GM19193 (cell line): ENCODE results near the gene ST13.

Experiments used
- POLR2A ChIP-seq: IDR thresholded peaks from 4 replicates; pipeline ENCODE4 v1.6.1; 2011; ENCODE audit not compliant: insufficient read depth, insufficient read length; ENCODE audit errors: extremely low read depth

The ST13 gene

DNA sequence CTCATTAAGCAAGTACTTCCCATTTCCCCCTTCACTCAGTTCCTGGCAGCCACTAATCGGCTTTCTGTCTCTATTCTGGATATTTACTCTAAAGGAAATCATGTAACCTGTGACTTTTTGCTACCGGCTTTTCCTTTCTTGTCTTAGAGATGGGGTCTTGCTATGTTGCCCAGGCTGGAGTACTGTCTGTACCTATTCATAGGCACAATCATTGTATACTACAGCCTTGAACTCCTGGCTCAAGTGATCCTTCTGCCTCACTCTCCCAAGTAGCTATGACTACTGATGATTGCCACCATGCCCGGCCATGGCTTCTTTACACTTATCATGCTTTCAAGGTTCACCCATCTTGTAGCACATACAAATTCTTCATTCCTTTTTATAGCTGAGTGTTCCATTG, 49.7 kb downstream of the ST13 start:
- TF ChIP-seq POLR2A = no peak

DNA sequence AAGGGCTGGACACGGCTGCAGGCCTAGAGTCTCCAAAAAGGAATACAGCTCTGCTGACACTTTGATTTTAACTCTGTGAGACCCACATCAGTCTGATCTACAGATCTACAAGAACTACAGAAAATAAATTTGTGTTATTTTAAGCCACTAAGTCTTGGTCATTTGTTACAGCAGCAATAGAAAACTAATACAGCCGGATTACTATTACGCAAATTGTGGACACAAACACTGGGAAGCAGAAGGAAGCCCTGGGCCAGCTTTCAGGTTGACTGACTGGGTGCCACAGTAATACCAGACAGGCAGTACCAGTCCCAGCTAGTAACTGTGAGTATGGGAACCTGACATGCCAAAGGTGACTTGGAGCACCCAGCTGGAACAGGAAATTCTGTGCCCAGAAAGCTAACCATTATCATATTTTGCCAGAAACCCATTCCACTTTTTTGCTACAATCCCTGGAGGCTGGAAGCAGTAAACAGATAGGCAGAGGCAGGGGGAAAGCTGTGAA, 50.7 kb downstream of the ST13 start:
- TF ChIP-seq POLR2A = no peak

DNA sequence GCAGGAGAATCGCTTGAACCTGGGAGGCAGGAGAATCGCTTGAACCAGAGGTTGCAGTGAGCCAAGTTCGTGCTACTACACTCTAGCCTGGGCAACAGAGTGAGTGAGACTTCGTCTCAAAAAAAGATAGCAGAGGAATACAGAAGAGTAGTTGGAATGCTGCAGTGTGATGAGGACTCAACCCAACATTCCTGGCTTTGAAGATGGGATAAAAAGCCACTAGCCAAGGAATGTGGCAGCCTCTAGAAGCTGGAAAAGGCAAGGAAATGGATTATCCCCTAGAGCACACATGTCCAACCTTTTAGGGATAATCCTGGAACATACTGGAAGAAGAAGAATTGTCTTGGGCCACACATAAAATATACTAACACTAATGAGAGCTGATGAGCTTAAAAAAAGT, 51.2 kb downstream of the ST13 start:
- no peak for TF ChIP-seq POLR2A

DNA sequence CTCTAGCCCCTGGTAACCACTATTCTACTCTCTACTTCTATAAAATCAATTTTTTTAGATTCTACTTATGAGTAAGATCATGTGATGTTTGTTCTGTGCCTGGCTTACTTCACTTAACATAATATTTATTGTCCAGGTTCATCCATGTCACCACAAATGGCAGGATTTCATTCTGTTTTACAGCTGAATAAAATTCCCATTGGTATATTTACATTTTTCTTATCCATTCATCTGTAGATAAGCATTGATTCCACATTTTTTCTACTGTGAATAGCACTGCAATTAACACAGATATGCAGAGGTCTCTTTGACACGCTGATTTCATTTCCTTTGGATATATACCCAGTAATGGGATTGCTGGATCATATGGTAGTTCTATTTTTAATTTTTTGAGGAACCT, 53.1 kb downstream of the ST13 start:
- TF ChIP-seq POLR2A = no peak

DNA sequence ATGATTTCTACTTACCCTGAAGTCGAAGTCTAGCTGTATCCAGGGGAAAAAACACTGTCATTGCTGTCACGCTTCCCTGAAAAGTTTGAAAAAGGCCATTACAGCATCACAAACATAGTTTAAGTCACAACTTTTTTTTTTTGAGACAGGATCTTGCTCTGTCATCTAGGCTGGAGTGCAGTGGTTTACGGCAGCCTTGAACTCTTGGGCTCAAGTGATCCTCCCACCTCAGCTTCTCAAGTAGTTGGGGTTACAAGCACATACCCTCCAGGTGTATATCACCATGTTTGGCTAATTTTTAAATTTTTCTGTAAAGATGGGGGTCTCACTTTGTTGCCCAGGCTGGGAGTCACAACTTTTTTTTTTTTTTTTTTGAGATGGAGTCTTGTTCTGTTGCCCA, 57.4 kb downstream of the ST13 start:
- no peak for TF ChIP-seq POLR2A

DNA sequence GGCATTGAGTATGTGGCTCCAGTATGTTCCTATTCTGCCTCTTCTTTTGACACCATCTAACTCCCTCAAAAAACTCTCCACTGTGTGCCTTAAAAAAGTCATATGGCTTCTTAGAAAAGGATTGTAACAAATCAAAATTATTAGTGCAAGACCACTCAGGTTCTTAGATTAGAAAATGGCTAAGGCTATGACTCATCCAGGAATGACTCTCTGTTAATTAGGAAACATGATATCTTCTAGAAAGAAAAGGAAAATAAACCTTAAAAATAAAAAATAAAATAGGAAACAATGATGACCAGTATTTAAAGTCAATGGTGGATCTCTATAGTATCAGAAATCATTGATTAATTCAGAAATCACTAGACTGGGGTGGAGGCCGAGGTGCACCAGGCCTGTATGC, 59.0 kb downstream of the ST13 start:
- TF ChIP-seq POLR2A = no peak

DNA sequence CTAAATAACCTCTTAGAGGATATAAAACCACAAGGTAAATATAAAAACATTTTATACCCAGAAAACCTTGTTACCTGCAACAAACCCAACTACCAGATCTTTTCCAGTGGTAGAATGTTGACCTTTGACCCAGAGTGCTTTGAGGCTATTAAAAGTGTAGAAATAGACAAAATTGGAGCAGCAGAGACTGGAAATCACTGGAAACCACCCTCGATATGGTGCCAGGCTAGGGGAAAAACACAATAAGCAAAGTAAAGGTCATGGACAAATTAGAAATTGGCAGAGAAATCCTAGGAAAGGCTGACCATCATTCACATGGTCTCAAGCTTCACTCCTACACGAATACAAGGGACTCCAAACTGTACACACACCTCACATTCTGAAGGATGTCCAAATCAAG, 64.0 kb downstream of the ST13 start:
- TF ChIP-seq POLR2A = no peak

DNA sequence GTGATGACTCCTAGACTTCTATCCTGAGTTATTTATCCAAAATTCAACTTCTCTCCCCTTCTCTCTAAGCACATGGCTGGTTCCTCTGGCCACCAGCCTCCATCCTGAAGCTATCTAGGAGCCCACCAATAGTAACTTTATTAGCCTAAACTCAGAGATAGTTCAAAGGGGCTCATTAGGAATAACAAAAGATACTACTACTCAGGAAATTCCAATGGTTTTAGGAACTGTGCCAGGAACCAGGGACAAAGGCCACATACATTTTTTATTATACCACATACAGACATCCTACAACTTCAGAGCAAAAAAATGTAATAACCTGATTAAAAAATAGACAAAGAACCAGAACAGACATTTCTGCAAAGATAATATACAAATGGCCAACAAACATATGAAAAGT, 65.2 kb downstream of the ST13 start:
- no peak for TF ChIP-seq POLR2A

DNA sequence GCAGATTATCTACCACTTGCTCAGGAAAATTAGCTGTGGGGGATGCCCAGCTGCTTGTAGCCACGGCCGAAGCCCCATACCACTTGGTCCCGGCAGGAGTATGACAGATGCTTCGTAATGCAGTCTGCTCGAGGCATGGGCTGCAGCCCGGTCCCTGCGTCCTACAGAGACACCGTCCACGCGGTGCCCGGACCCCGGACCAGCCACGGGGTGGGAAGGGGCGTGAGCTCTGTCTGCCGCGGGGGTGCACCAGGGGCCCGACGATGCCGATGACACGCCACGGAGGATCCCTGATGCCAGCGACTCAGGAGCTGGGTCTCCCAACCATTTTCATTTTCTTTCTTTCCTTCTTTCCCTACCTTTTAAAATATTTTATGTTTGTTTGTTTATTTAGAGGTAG, 67.3 kb downstream of the ST13 start:
- no peak for TF ChIP-seq POLR2A

DNA sequence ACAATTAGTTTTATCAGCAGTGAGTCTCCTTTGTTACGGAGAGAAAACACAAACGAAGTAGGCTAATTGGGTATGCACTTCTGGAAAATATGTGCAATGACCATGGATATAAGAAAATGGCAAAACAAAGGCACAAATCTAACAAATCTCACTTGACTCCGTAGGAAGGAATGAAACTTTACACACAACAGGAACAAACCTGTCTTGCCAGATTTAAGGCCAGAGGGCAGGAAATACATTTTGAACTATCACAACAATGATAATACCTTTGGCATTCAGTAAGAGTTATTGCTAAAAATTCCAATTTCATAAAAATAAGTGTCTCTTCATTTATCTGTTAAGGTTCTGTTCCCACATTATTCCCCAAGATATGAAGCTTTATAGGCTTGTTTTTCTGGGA, 73.9 kb downstream of the ST13 start:
- TF ChIP-seq POLR2A = no peak
